CD14-positive monocyte (primary cell): ENCODE measurements around the gene YWHAB. TPM values are rescaled to one million over a fixed set of nuclear protein-coding genes. Genes with fewer than 3 reads are reported as not detected.

Experiments used
- DNase-seq, 3 donors: peaks; one replicate each; pipeline ENCODE4 v3.0.0-alpha.2; 2011 to 2022
- H2AFZ ChIP-seq: 2 replicates; pipeline ENCODE4 v1.6.0; 2012; ENCODE audit warnings: mild to moderate bottlenecking, low read depth, low read length, inconsistent platforms; ENCODE audit not compliant: insufficient read depth, poor library complexity, severe bottlenecking
- H3K27ac ChIP-seq, 2 donors: 1 replicate in 1 of 2; 2 replicates in 1 of 2; pipeline ENCODE4 v1.5.1; 2012 to 2013; ENCODE audit warnings: low read length in 2 of 2, control low read depth in 1 of 2, inconsistent platforms in 1 of 2, low read depth in 1 of 2, mild to moderate bottlenecking in 1 of 2
- H3K27me3 ChIP-seq, 2 donors: one replicate each; pipeline versions ENCODE4 v1.6.0 to v1.6.1; 2011 to 2013; ENCODE audit warnings: low read length in 2 of 2; ENCODE audit not compliant: control insufficient read depth in 2 of 2, insufficient read depth in 2 of 2
- H3K36me3 ChIP-seq, 2 donors: replicated peaks in 1 of 2; 1 replicate in 1 of 2; 2 replicates in 1 of 2; pipeline versions ENCODE4 v1.5.1 to v1.6.1; 2012 to 2013; ENCODE audit warnings: low read length in 2 of 2, control low read depth in 1 of 2, inconsistent platforms in 1 of 2, mild to moderate bottlenecking in 1 of 2; ENCODE audit not compliant: insufficient read depth in 2 of 2, control insufficient read depth in 1 of 2
- H3K4me1 ChIP-seq, 2 donors: 1 replicate in 1 of 2; 2 replicates in 1 of 2; pipeline versions ENCODE4 v1.5.1 to v1.6.1; 2012 to 2013; ENCODE audit warnings: low read length in 2 of 2, control low read depth in 1 of 2, inconsistent platforms in 1 of 2, mild to moderate bottlenecking in 1 of 2, moderate library complexity in 1 of 2; ENCODE audit not compliant: insufficient read depth in 2 of 2, control insufficient read depth in 1 of 2
- H3K4me2 ChIP-seq: replicated peaks from 2 replicates; pipeline ENCODE3; 2012; ENCODE audit warnings: low read length, moderate library complexity, mild to moderate bottlenecking; ENCODE audit not compliant: poor library complexity, severe bottlenecking; ENCODE audit errors: extremely low read depth
- H3K4me3 ChIP-seq, 3 experiments: fragments of 200-600 bp in 1 of 3; sonication (generic) in 1 of 3; replicated peaks in 1 of 3; 1 replicate in 2 of 3; 2 replicates in 1 of 3; pipeline ENCODE4 v1.5.1; 2011 to 2013; ENCODE audit warnings: low read length in 3 of 3, mild to moderate bottlenecking in 3 of 3, control low read depth in 2 of 3, low read depth in 2 of 3, inconsistent platforms in 1 of 3, moderate library complexity in 1 of 3
- H3K79me2 ChIP-seq: 2 replicates; pipeline ENCODE4 v1.6.0; 2012; ENCODE audit warnings: mild to moderate bottlenecking, control low read depth, inconsistent platforms, low read length, moderate library complexity; ENCODE audit not compliant: insufficient read depth
- H3K9ac ChIP-seq: 2 replicates; pipeline ENCODE4 v1.6.0; 2017; ENCODE audit warnings: low read length, mild to moderate bottlenecking; ENCODE audit not compliant: insufficient read depth, poor library complexity, severe bottlenecking
- H3K9me3 ChIP-seq, 2 donors: replicated peaks in 1 of 2; 1 replicate in 1 of 2; 2 replicates in 1 of 2; pipeline versions ENCODE4 v1.5.1 to v1.6.1; 2012 to 2013; ENCODE audit warnings: low read length in 2 of 2, control low read depth in 1 of 2; ENCODE audit not compliant: control insufficient read depth in 1 of 2, insufficient read depth in 1 of 2
- H4K20me1 ChIP-seq: 2 replicates; pipeline ENCODE4 v1.6.0; 2012; ENCODE audit warnings: mild to moderate bottlenecking, low read length, control low read depth, moderate library complexity; ENCODE audit not compliant: insufficient read depth
- H3K27ac Mint-ChIP-seq, 7 donors: one replicate each; pipeline ENCODE4 v1.8.0; 2020; ENCODE audit warnings: mild to moderate bottlenecking in 7 of 7, mixed read lengths in 7 of 7, moderate library complexity in 6 of 7, inconsistent platforms in 2 of 7
- H3K27me3 Mint-ChIP-seq, 3 donors: one replicate each; pipeline ENCODE4 v1.8.0; 2021 to 2022; ENCODE audit warnings: low read depth in 3 of 3, mild to moderate bottlenecking in 3 of 3, mixed read lengths in 3 of 3, moderate library complexity in 3 of 3, inconsistent platforms in 1 of 3
- H3K36me3 Mint-ChIP-seq, 2 donors: one replicate each; pipeline ENCODE4 v1.8.0; 2020; ENCODE audit warnings: mixed read lengths in 2 of 2, inconsistent platforms in 1 of 2, mild to moderate bottlenecking in 1 of 2
- H3K4me1 Mint-ChIP-seq: one replicate; pipeline ENCODE4 v1.8.0; 2020; ENCODE audit warnings: mild to moderate bottlenecking, mixed read lengths
- H3K4me3 Mint-ChIP-seq, 2 donors: one replicate each; pipeline ENCODE4 v1.8.0; 2020; ENCODE audit warnings: mild to moderate bottlenecking in 2 of 2, mixed read lengths in 2 of 2, moderate library complexity in 1 of 2
- H3K9me3 Mint-ChIP-seq, 7 donors: one replicate each; pipeline ENCODE4 v1.8.0; 2020 to 2022; ENCODE audit warnings: mixed read lengths in 7 of 7, mild to moderate bottlenecking in 6 of 7, moderate library complexity in 6 of 7, inconsistent platforms in 2 of 7
- WGBS: methylation state at CpG from one replicate; pipeline ENCODE4 v1.1.5; 2013; ENCODE audit warnings: missing lambda C conversion rate; ENCODE audit not compliant: insufficient coverage; 5-methylcytosine and 5-hydroxymethylcytosine counted together
- intact Hi-C, 2 donors: fragments of 100-400 bp; cut with micrococcal nuclease; formaldehyde crosslinking; loops; one replicate each; pipeline versions ENCODE4 v1.15.0 to v1.15.1; 2023
- polyA plus RNA-seq, 3 donors: library from polyadenylated mRNA; depleted of rRNA in 1 of 3; unstranded in 2 of 3; stranded (reverse) in 1 of 3; fragments of 300-500 nt in 2 of 3; fragments of >200 nt in 1 of 3; fragmentation: Illumina TruSeq in 2 of 3; gene quantifications; 1 replicate in 2 of 3; 2 replicates in 1 of 3; pipeline ENCODE4 v1.2.3, GENCODE V29; 2012 to 2021
- TF ChIP-seq, protein P1 (sequence below): fragments of 200-600 bp; IDR thresholded peaks from one replicate; pipeline ENCODE4 v1.8.0; 2022; ENCODE audit warnings: antibody characterized with exemption, mild to moderate bottlenecking

YWHAB gene
- polyA plus RNA-seq, 3 donors = 126 to 654 (median 504) TPM

DNA sequence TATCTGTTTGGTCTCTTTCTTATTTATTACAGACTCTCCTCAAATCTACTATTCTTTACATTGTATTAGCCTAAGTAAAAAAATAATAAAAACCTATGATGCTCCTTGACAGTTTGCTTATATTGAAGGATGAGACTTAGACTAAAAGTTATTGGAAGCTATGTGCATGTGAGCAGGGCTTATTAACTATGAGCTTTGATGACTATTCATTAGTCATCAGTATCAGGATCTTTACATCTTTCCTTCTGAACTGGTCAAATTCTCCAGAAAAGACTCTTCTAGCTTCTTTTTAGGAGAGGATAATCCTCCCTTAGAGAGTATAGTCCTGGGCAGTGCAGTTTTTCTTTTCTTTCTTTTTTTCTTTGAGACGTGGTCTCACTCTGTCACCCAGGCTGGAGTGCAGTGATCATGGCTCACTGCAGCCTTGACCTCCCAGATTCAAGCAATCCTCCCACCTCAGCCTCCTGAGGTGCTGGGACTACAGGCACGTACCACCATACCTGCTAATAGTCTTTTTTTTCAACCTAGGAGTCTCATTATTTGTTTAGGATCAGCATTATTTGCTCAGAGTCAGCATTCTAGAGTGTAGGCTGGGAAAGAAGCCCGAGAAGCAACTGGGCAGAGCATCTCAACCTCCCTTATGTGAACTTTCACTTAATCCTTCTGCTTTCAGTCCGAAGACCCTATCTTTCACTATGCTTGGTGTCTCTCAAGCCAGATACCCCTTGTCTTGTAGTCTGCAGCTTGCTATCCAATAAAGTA, 37.1 kb upstream of the YWHAB start:
- Histone ChIP-seq H3K27me3 (no peaks in the 10 kb centered on the region), H2AFZ (no peak overlapping the region), H3K9ac (no peak overlapping the region), H3K27ac (no peak overlapping the region), H3K36me3 (no peaks in the 10 kb centered on the region), H3K4me3 (no peak overlapping the region), H3K4me1 (no peaks in the 10 kb centered on the region), H3K79me2 (no peaks in the 10 kb centered on the region), H4K20me1 (no peaks in the 10 kb centered on the region), H3K4me2 (no peak overlapping the region), H3K9me3 (no peaks in the 10 kb centered on the region)
- WGBS = 79% methylated on average over 2 of the region's 4 CpGs
- H3K36me3 Mint-ChIP-seq = no peaks in the 10 kb centered on the region
- H3K27me3 Mint-ChIP-seq = peaks cover 5 to 8% (median 8%) of the 10 kb centered on the region in 3 donors
- H3K4me3 Mint-ChIP-seq = no peak overlapping the region
- H3K27ac Mint-ChIP-seq = no peak overlapping the region
- no peaks in the 10 kb centered on the region for H3K4me1 Mint-ChIP-seq
- TF ChIP-seq, protein P1, sequence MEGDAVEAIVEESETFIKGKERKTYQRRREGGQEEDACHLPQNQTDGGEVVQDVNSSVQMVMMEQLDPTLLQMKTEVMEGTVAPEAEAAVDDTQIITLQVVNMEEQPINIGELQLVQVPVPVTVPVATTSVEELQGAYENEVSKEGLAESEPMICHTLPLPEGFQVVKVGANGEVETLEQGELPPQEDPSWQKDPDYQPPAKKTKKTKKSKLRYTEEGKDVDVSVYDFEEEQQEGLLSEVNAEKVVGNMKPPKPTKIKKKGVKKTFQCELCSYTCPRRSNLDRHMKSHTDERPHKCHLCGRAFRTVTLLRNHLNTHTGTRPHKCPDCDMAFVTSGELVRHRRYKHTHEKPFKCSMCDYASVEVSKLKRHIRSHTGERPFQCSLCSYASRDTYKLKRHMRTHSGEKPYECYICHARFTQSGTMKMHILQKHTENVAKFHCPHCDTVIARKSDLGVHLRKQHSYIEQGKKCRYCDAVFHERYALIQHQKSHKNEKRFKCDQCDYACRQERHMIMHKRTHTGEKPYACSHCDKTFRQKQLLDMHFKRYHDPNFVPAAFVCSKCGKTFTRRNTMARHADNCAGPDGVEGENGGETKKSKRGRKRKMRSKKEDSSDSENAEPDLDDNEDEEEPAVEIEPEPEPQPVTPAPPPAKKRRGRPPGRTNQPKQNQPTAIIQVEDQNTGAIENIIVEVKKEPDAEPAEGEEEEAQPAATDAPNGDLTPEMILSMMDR = no peak
- intact Hi-C loops = no loop called here
- no peak for DNase-seq
- H3K9me3 Mint-ChIP-seq = peaks cover 0 to 3% (median 0%) of the 10 kb centered on the region in 7 donors

DNA sequence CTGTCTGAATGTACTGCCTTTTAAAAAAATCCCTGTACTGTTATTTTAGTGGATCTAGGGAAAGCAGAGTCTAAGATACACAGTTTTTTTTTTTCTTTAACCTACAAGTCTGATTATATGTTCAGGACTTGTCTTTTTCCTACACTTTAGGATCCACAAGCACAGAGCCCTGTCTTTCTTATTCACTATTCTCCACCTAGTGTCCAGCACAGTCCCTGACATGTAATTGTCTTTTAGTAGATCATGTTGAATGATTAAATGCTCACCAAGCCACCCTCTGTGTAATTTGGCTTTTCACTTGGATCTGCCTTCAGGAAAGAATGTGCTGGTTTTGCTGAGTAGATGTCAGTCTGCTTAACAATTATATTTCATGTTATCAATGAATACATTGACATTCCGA, 35.8 kb upstream of the YWHAB start:
- Histone ChIP-seq H3K79me2 (no peaks in the 10 kb centered on the region), H3K9ac (no peak overlapping the region), H3K4me2 (no peak overlapping the region), H4K20me1 (no peaks in the 10 kb centered on the region), H3K36me3 (no peaks in the 10 kb centered on the region), H3K4me1 (no peaks in the 10 kb centered on the region), H2AFZ (no peak overlapping the region), H3K27ac (no peak overlapping the region), H3K9me3 (no peaks in the 10 kb centered on the region), H3K27me3 (no peaks in the 10 kb centered on the region), H3K4me3 (no peak overlapping the region)
- H3K9me3 Mint-ChIP-seq = peaks cover 0 to 4% (median 0%) of the 10 kb centered on the region in 7 donors
- peaks cover 4 to 13% (median 5%) of the 10 kb centered on the region in 3 donors for H3K27me3 Mint-ChIP-seq
- no peaks in the 10 kb centered on the region for H3K36me3 Mint-ChIP-seq
- H3K4me3 Mint-ChIP-seq = no peak overlapping the region
- no peak overlapping the region for H3K27ac Mint-ChIP-seq
- DNase-seq = no peak
- intact Hi-C loops = no loop called here
- no peaks in the 10 kb centered on the region for H3K4me1 Mint-ChIP-seq
- WGBS = no CpG with 5 or more reads among the region's 1 CpG
- TF ChIP-seq, protein P1 = no peak
